Stimulated activated CD8-positive, alpha-beta memory T cell treated with anti-CD3 and anti-CD28 coated beads, Interleukin-12 subunit alpha, Interleukin-12 subunit beta, amount 100 ng/mL, for 1 hour (primary cell): Measurements from ENCODE around the gene PPDPF.
"Not testable (repeated sequence)": the region's sequence is repeated elsewhere in the genome, so short reads cannot be mapped to it uniquely, and the experiment has no call there.

Source experiments
- DNase-seq: peaks from one replicate; pipeline ENCODE4 v3.0.0-alpha.2; 2020; ENCODE audit warnings: low read depth

The PPDPF gene

DNA sequence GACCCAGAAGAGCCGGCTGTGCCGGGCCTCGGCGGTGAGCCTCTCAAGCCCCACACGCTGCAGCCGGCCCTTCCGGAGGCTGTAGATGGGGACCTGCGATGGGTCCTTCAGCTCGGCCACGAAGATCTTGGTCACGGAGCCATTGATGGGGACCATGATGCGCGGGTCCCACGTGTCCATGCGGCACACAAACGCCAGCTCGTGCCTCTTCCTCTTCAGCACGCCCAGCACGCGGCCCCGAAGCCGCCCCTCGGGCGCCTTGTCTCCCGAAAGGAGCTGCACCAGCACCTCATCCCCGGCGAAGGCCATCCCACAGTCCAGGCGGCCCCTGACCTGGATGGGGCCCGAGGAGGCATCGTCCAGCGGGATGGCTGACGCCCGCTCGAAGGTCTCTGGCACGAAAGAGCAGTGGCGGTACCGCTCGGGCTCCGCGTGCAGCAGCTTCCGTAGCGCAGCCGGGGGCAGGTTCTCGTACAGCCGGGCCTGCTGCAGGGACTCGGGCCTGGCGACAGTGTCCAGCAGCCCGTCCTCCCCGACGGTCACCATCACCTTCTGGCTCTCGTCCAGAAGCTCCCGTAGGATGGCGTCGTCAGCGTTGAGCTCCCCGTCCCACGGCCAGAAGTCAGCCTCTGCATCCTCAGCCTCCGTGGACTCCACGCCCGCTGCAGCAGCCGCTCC is 44.6 kb downstream of the PPDPF start:
- DNase-seq = no peak

DNA sequence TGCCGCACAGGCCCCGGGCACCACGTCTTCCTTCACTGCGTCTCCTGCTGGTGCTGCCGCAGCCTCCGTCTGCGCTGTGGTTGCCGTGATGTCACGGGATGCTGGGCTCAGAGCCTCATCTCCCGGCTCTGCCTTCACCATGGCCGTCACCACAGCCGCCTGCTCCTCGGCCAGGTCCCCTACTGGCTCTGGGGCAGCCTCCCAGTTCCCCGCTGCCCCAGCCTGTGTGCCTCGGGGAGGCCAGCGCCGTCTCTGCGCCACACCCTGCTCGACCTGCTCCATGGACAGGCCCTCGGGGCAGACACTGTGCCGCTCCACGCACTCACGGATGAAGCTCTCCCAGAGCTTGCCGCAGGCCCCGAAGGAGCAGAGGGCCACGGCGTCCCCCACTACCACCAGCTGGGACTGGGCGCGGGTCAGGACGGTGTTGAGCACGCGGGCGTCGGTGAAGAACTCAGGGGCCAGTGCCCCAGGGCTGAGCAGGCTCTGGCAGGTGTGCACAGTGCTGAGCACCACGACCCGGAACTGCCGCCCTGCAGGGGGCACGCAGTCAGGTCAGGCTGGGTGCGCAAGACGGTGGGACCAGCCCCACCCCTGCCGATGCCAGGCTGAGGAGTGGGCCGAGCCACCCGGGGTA is 45.3 kb downstream of the PPDPF start:
- DNase-seq = no peak

DNA sequence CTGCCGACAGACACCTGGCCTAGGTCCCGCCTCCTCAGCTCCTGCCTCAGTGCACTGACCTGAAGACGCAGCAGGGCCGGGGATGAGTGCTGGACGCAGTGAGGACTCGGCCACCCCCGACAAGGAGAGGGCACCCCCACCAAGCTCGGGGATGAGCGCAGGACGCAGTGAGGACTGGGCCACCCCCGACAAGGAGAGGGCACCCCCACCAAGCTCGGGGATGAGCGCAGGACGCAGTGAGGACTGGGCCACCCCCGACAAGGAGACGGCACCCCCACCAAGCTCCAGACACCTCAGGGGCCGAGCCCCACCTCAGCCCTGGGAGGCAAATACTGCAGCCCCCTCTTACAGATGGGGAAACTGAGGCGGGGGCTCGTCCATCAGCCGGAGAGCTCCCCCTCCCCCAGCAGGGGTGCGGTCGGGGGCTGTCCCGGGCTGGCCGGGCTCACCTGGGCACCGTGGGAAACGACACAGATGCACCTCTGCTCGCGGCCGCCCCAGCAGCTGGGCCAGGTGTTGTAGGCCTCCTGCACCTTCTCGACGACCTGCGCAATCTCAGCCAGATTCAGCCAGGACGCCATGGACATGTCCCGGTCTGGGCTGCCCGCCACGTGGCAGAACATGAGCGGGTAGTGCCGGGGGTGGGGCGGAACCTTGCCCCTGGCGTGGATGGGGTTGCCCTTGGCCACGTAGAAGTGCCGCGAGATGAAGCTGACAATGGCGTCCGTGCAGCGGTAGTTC is 46.0 kb downstream of the PPDPF start:
- no peak for DNase-seq

DNA sequence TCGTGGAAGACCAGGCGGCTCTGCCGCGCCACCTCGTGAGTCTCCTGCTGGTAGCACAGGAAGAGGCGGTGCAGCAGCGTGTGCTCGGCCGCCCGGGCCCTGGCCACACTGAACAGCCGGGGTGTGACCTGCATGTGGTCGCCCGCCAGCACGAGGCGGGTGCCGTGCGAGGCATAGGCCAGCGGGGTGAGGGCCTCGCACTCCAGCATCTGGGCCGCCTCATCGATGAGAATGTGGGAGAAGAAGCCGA is 46.5 kb downstream of the PPDPF start:
- no peak for DNase-seq

DNA sequence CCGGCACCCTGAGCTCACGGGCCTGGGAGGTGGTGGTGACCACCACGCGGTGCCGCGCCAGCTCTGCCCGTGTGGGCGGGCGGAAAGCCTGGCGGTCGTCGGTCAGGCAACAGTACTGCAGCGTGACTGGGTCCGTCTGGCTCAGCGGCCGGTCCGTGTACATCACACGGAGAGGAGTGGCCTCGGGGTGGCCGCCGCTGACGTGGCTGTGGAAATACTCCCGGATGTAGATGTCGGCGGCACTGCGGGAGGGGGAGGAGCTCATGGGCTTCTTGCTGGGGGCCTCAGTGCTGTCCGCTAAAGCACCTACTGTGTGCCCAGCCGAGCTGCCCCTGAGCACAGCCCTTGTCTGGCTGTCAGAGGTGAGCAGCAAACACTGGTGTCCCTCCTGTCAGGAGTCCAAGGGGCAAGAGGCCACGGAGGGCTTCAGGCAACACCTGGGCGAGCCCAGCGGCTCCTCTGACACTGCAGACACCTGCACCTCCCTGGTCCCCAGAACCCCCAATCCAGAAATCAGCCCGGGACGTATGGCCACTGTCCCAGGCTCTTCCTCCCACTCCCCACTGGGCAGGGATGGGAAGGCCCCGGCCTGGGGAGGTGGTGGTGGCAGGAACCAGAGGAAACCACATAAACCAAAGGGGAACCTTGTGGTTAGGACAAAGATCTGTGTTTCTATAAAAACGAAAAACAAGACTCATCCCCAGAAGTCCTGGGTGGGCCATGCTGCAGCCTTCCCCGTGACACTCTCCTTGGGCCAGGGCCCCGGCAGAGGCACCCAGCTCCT is 47.0 kb downstream of the PPDPF start:
- DNase-seq = no peak

DNA sequence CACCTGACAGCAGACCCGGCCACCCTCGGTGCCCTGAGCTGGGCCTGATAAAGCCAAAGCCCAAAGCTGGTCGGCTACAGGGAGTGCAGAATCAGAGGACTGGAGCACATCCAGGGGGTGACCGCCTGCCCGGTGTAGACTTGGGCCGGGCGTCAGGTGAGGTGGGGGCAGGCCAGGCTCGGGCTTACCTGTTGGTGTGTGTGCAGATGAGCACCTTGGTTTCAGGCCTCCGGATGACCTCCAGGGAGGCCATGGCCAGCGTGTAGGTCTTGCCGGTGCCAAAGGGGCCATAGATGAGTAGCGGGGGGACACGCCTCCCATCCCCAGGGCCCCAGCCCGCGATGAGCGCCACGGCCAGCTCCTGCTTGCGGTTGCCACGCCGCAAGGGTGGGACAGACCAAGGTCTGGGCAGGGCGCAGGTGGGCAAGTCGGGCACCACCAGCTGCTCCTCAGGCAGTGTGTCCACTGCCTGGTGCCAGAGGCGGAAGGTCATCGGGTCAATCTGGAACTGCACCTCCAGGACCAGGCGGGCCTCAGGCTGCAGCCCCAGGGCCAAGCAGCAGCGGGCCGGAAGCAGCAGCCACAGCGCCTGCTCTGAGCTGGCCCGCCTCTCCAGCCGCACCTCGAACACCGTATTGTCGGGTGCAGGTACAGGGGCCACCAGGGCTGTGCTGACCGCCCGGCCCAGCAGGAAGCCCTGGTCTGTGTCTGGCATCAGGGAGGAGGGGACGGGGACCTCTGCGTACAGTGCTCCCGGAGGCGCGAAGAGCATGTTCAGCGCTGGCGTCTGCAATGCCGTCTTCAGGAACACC is 47.8 kb downstream of the PPDPF start:
- no peak for DNase-seq

DNA sequence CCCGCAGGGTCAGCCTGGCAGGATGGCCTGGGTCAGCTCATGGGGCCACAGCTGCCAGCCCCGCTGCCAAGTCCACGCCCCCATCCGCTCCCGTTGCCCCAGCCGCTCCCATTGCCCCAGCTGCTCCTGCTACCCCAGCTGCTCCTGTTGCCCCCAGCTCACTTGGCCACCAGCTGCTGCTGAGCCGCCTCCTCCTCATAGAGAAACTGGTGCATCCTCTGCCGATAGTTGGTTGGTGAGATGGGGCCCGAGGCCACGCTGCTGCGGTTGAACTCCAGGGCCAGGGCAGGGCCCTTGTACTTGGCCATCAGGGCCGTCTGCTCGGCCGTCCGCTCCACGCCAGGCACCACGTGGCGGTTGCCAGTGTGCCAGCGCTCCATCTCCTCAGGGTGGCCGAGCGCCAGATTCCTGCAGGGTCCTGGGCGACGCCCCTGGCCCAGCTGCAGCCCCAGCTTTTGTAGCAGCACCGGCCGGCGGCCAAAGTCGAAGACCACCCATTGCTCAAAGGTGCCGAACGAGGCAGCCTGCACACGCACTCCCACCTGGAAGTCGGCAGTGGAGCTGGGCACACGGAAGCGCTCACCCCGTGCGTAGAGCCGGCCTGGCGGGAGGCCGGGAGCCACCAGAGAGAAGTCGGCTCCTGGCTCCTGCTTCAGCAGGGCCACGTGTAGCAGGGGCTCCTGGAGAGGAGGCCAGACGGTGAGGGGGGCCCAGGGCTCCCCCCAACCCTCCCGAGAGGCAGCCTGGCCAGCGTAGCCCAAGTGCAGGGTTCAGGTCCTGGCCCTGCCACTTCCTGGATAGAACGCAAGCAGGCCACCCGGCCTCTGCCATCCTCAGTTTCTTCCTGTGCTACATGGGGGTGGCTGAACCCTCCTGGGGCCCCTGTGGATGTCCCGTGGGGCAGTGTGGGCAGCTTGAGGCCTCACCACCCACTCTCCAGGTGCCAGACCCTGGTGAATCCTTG is 48.7 kb downstream of the PPDPF start:
- no peak for DNase-seq

DNA sequence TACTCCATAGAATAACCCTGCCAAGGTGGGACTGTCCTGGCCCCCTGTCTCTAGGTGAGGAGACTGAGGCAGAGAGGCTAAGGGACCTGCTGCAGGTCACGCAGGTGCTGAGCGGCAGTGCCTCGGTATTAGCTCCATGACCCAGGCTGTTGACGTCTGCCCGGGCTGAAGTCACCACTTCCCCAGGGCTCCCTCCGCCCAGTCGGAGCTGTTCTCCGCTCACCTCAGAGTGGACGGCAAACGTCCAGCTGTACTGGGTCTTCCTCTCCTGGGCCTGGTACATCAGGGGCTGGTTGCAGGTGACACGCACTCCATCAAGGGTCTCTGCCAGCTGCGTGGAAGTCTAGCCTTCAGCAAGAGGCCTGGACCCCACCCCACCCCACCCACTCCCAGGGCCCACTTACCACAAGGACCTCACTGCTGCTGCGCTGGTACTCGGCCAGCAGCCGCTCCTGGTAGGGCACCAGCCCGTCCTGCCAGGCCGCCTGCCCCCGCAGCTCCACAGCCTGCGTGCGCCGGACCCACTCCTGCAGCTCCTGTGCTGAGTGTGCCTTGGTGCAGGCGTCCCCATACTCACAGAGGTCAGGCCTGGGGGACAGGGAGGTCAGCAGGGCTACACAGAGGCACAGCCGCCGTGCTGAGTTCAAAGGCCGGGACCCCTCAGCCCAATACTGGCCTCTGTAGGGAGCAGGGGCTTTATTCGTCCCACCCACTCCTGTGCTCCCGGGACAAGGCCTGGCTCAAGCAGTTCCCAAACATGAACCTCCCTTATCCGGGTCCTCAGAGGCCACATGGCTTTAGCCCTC is 49.9 kb downstream of the PPDPF start:
- DNase-seq = no peak

DNA sequence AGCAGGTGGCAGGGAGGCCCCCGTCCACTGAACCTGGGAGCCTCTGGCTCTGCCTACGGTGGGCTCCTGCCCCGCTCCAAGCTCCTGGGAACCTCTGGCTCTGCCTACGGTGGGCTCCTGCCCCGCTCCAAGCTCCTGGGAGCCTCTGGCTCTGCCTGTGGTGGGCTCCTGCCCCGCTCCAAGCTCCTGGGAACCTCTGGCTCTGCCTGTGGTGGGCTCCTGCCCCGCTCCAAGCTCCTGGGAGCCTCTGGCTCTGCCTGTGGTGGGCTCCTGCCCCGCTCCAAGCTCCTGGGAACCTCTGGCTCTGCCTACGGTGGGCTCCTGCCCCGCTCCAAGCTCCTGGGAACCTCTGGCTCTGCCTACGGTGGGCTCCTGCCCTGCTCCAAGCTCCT is 50.5 kb downstream of the PPDPF start:
- DNase-seq = not testable (repeated sequence)
